Dedifferentiated amniotic fluid mesenchymal stem cell (primary cell): ENCODE measurements around the gene LMX1B.
"Not testable (repeated sequence)": the region's sequence is repeated elsewhere in the genome, so short reads cannot be mapped to it uniquely, and the experiment has no call there.

Source experiments
- DNase-seq: peaks from one replicate; pipeline ENCODE4 v3.0.0-alpha.2; 2016; ENCODE audit errors: extremely low spot score

Gene LMX1B

GRCh38 chr9:126633881-126634558 is 20.3 kb downstream of the LMX1B start:
- no peak for DNase-seq

GRCh38 chr9:126635061-126635460 is 21.3 kb downstream of the LMX1B start:
- DNase-seq: no peak

GRCh38 chr9:126635661-126636439 is 22.1 kb downstream of the LMX1B start:
- no peak for DNase-seq

GRCh38 chr9:126636983-126637798 is 23.5 kb downstream of the LMX1B start:
- DNase-seq: no peak

- no peak for DNase-seq
These were observed 24.9 kb downstream of the LMX1B start for GRCh38 chr9:126638571-126639132.

- no peak for DNase-seq
These were observed 25.7 kb downstream of the LMX1B start for GRCh38 chr9:126639318-126640000.

GRCh38 chr9:126641118-126641851 is 27.6 kb downstream of the LMX1B start:
- DNase-seq: no peak

GRCh38 chr9:126642010-126642744 is 28.4 kb downstream of the LMX1B start:
- no peak for DNase-seq

- DNase-seq: no peak
These were observed 29.1 kb downstream of the LMX1B start for GRCh38 chr9:126642839-126643238.

GRCh38 chr9:126643945-126644527 is 30.3 kb downstream of the LMX1B start:
- no peak for DNase-seq

- DNase-seq: no peak
These were observed 32.4 kb downstream of the LMX1B start for GRCh38 chr9:126646162-126646561.

GRCh38 chr9:126647585-126648411 is 34.1 kb downstream of the LMX1B start:
- DNase-seq: no peak

GRCh38 chr9:126649477-126649876 is 35.7 kb downstream of the LMX1B start:
- DNase-seq: no peak

- DNase-seq: no peak
These were observed 36.9 kb downstream of the LMX1B start for GRCh38 chr9:126650404-126651341.

- no peak for DNase-seq
These were observed 38.4 kb downstream of the LMX1B start for GRCh38 chr9:126652140-126652582.

- DNase-seq: no peak
These were observed 40.4 kb downstream of the LMX1B start for GRCh38 chr9:126654124-126654523.

GRCh38 chr9:126656214-126656613 is 42.5 kb downstream of the LMX1B start:
- not testable (repeated sequence) for DNase-seq
